Upper lobe of left lung (tissue), 6 donors: ENCODE measurements around the gene PRKD2. TPM values are rescaled to one million over a fixed set of nuclear protein-coding genes. Genes with fewer than 3 reads are reported as not detected.

ENCODE experiments used
- ATAC-seq, 2 donors: fragments of 200-7000 bp; cut with Tn5 transposase; one replicate each; pipeline ENCODE4 v1.9.1; 2022; ENCODE audit warnings: mild to moderate bottlenecking in 2 of 2, moderate library complexity in 2 of 2; ENCODE audit not compliant: low FRiP score in 2 of 2
- DNase-seq, 2 donors: peaks; one replicate each; pipeline ENCODE4 v3.0.0-alpha.2; 2019 to 2020
- H3K27ac ChIP-seq, 4 donors: fragments of 200-600 bp; sonication (generic); one replicate each; pipeline ENCODE4 v1.5.1; 2016 to 2019
- H3K27me3 ChIP-seq, 4 donors: fragments of 200-600 bp; sonication (generic); one replicate each; pipeline ENCODE4 v1.5.1; 2017 to 2019
- H3K36me3 ChIP-seq, 4 donors: fragments of 200-600 bp; sonication (generic); one replicate each; pipeline ENCODE4 v1.5.1; 2016 to 2019
- H3K4me1 ChIP-seq, 4 donors: fragments of 200-600 bp; sonication (generic); one replicate each; pipeline ENCODE4 v1.5.1; 2018 to 2019
- H3K4me3 ChIP-seq, 4 donors: fragments of 200-600 bp; sonication (generic); one replicate each; pipeline ENCODE4 v1.5.1; 2017 to 2019; ENCODE audit warnings: mild to moderate bottlenecking in 2 of 4, moderate library complexity in 1 of 4
- H3K9me3 ChIP-seq, 4 donors: fragments of 200-600 bp; sonication (generic); one replicate each; pipeline ENCODE4 v1.5.1; 2018 to 2019
- EP300 ChIP-seq, 4 donors: sonication (generic); formaldehyde crosslinking; IDR thresholded peaks; one replicate each; pipeline ENCODE4 v1.5.1; 2017; ENCODE audit warnings: antibody characterized with exemption in 4 of 4, control low read depth in 2 of 4
- POLR2A ChIP-seq, 4 donors: fragments of 450-650 bp; IDR thresholded peaks; one replicate each; pipeline ENCODE4 v1.5.1; 2016 to 2017; ENCODE audit warnings: antibody characterized with exemption in 4 of 4, mild to moderate bottlenecking in 2 of 4
- POLR2AphosphoS5 ChIP-seq, 2 donors: sonication (generic); formaldehyde crosslinking; IDR thresholded peaks; one replicate each; pipeline ENCODE4 v1.5.1; 2017; ENCODE audit warnings: antibody characterized with exemption in 2 of 2
- WGBS, 2 donors: methylation state at CpG; one replicate each; pipeline ENCODE4 v1.1.5; 2017 to 2018; 5-methylcytosine and 5-hydroxymethylcytosine counted together
- total RNA-seq, 6 donors: library from RNA; depleted of rRNA in 4 of 6; stranded (reverse); fragments of >200 nt in 4 of 6; gene quantifications; one replicate each; pipeline versions ENCODE4 v1.1.0 to v1.2.1, GENCODE V29; 2016 to 2021
- TF ChIP-seq, protein P1 (sequence below), 6 experiments: fragments of 450-650 bp in 4 of 6; fragments of 200-600 bp in 2 of 6; sonication (generic) in 2 of 6; IDR thresholded peaks; one replicate each; pipeline ENCODE4 v1.5.1; 2016 to 2019; ENCODE audit warnings: antibody characterized with exemption in 6 of 6
- donor health status: DM: no; HTN: no; CAD: no; lungs with moderate emphysema.
- donor health status: DM: no; HTN: yes; CAD: no; lungs with severe emphysema.

PRKD2 gene
- total RNA-seq, 6 donors from 2014 or later, result 25.2 to 65.4 (median 50.3) TPM

- Histone ChIP-seq H3K9me3 (no peaks in the 10 kb centered on the region), H3K27ac (no peak overlapping the region), H3K36me3 (peaks cover 51 to 100% (median 96%) of the 10 kb centered on the region in 4 donors), H3K27me3 (no peaks in the 10 kb centered on the region), H3K4me3 (no peak overlapping the region), H3K4me1 (peaks cover 0 to 1% (median 0%) of the 10 kb centered on the region in 4 donors)
- DNase-seq (no peak), ATAC-seq (no peak)
- WGBS, 2 donors, result 97 to 100% methylated on average over 2 of the region's 2 CpGs
- no peak for TF ChIP-seq POLR2A (IDR thresholded peaks at IDR 0.05)
- TF ChIP-seq, protein P1, sequence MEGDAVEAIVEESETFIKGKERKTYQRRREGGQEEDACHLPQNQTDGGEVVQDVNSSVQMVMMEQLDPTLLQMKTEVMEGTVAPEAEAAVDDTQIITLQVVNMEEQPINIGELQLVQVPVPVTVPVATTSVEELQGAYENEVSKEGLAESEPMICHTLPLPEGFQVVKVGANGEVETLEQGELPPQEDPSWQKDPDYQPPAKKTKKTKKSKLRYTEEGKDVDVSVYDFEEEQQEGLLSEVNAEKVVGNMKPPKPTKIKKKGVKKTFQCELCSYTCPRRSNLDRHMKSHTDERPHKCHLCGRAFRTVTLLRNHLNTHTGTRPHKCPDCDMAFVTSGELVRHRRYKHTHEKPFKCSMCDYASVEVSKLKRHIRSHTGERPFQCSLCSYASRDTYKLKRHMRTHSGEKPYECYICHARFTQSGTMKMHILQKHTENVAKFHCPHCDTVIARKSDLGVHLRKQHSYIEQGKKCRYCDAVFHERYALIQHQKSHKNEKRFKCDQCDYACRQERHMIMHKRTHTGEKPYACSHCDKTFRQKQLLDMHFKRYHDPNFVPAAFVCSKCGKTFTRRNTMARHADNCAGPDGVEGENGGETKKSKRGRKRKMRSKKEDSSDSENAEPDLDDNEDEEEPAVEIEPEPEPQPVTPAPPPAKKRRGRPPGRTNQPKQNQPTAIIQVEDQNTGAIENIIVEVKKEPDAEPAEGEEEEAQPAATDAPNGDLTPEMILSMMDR (IDR thresholded peaks at IDR 0.05), result no peak
- TF ChIP-seq EP300 (IDR thresholded peaks at IDR 0.05), result no peak
- no peak for TF ChIP-seq POLR2AphosphoS5 (IDR thresholded peaks at IDR 0.05)
These were observed 25.0 kb downstream of the PRKD2 start for GRCh38 chr19:46691948-46692347.

DNA sequence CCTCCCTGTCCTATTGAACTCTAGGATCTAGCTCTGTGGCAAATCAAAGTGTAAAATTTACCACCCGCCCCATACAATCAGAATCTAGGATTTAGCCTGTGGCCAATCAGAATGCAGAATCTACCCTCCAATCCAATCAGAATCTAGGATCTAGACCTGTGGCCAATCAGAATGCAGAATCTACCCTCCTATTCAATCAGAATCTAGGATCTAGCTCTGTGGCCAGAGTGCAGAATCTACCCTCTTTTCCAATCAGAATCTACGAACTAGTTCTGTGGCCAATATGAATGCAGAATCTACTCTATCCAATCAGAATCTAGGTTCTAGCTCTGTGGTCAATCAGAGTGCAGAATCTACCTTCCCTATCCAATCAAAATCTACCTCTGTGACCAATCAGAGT lies 25.8 kb downstream of the PRKD2 start:
- no peaks in the 10 kb centered on the region for H3K27me3 ChIP-seq
- no peak for ATAC-seq
- H3K9me3 ChIP-seq, result no peaks in the 10 kb centered on the region
- WGBS, 2 donors, result 47 to 77% methylated on average over 2 of the region's 2 CpGs
- H3K27ac ChIP-seq, result no peak overlapping the region
- no peak for DNase-seq
- no peaks in the 10 kb centered on the region for H3K4me1 ChIP-seq
- peaks cover 49 to 100% (median 96%) of the 10 kb centered on the region in 4 donors for H3K36me3 ChIP-seq
- TF ChIP-seq POLR2AphosphoS5 (IDR thresholded peaks at IDR 0.05) (no peak), POLR2A (IDR thresholded peaks at IDR 0.05) (no peak), EP300 (IDR thresholded peaks at IDR 0.05) (no peak)
- TF ChIP-seq, protein P1 (IDR thresholded peaks at IDR 0.05), result no peak
- H3K4me3 ChIP-seq, result no peak overlapping the region

DNA sequence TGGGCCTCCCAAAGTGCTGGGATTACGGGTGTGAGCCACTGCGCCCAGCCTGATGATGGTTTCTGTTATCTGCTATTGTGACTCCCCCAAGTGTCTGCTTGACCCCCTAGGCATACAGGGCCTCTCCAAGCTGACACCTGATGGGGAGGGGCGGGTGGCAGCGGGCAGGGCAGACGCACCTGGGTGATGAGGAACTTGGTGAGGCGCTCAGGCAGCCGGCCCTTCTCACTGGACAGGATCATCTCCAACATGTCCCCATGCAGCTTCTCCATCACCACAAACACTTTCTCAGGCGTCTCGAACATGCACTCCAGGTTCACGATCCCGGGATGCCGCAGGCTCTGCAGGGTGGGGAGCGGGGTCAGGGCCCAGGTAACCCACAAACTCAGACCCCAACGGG lies 27.6 kb downstream of the PRKD2 start:
- TF ChIP-seq, protein P1 (IDR thresholded peaks at IDR 0.05), result no peak
- TF ChIP-seq POLR2AphosphoS5 (IDR thresholded peaks at IDR 0.05) (no peak), POLR2A (IDR thresholded peaks at IDR 0.05) (no peak), EP300 (IDR thresholded peaks at IDR 0.05) (no peak)
- no peak overlapping the region for H3K4me3 ChIP-seq
- H3K27ac ChIP-seq, result no peak overlapping the region
- no peaks in the 10 kb centered on the region for H3K9me3 ChIP-seq
- DNase-seq, result peak in 1 of 2 donors; percentile 55
- no peak for ATAC-seq
- no peaks in the 10 kb centered on the region for H3K27me3 ChIP-seq
- WGBS, 2 donors, result 95% methylated on average over 9 to 14 of the region's 14 CpGs
- no peaks in the 10 kb centered on the region for H3K4me1 ChIP-seq
- H3K36me3 ChIP-seq, result peaks cover 39 to 100% (median 96%) of the 10 kb centered on the region in 4 donors

DNA sequence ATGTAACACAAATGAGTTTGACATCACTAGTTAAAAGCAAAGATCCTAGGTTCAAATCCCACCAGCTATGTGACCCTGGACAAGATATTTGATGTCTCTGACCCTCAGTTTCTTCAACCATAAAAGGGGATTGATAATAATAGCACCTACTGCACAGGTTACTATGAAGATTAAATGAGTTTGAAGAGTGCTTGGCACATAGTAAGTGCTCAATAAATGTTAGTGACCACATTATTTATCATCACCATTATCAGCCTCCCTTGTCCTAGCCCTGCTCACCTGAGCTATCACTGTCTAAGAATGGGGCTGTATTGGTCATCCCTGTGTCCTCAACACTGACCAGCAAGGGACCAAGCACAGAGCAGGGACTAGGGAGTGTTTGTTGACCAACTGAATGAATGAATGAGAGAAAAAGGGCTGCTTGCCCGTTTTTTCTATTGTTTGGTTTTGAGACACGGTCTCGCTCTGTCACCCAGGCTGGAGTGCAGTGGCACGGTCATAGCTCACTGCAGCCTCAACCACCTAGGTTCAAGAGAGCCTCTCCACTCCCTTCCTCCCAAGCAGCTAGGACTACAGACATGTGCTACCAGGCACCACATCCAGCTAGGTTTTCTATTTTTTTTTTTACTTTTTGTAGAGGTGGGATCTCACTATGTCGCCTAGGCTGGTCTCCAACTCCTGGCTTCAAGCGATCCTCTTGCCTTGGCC lies 29.3 kb downstream of the PRKD2 start:
- WGBS, 2 donors, result 86 to 97% methylated on average over 6 of the region's 6 CpGs
- no peaks in the 10 kb centered on the region for H3K9me3 ChIP-seq
- H3K4me3 ChIP-seq, result no peak overlapping the region
- peaks cover 30 to 100% (median 94%) of the 10 kb centered on the region in 4 donors for H3K36me3 ChIP-seq
- no peaks in the 10 kb centered on the region for H3K27me3 ChIP-seq
- TF ChIP-seq POLR2AphosphoS5 (IDR thresholded peaks at IDR 0.05), result no peak
- TF ChIP-seq EP300 (IDR thresholded peaks at IDR 0.05), result no peak
- TF ChIP-seq, protein P1 (IDR thresholded peaks at IDR 0.05), result no peak
- TF ChIP-seq POLR2A (IDR thresholded peaks at IDR 0.05), result no peak
- ATAC-seq (no peak), DNase-seq (no peak)
- no peaks in the 10 kb centered on the region for H3K4me1 ChIP-seq
- H3K27ac ChIP-seq, result no peak overlapping the region

DNA sequence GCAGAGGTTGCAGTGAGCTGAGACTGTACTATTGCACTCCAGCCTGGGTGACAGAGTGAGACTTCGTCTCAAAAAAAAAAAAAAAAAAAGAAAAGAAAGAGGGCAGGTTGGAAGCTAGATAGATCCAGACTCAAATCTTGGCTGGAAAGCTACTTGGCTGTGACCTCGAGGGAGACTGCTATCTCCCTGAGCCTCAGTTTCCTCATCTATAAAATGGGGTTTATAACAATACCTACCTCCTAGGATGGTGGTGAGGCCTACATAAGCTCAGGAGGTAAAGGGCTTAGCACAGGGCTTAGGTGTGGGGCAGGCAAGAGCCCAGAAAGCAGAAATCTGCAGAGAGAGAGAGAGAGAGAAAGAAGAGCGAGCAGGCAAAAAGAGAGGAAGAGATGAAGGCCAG lies 31.7 kb downstream of the PRKD2 start:
- Histone ChIP-seq H3K27me3 (no peaks in the 10 kb centered on the region), H3K4me1 (no peaks in the 10 kb centered on the region), H3K27ac (no peak overlapping the region), H3K4me3 (no peak overlapping the region), H3K9me3 (no peaks in the 10 kb centered on the region), H3K36me3 (peaks cover 11 to 100% (median 86%) of the 10 kb centered on the region in 4 donors)
- TF ChIP-seq POLR2A (IDR thresholded peaks at IDR 0.05) (no peak), POLR2AphosphoS5 (IDR thresholded peaks at IDR 0.05) (no peak), EP300 (IDR thresholded peaks at IDR 0.05) (no peak)
- TF ChIP-seq, protein P1 (IDR thresholded peaks at IDR 0.05), result no peak
- ATAC-seq (no peak), DNase-seq (no peak)
- WGBS, 2 donors, result 92% methylated on average over 3 of the region's 3 CpGs
